HEK293T (cell line): Measurements from ENCODE around the gene TPSB2.

Experiments used
- CTCF ChIA-PET: fragments of 350-600 bp; formaldehyde crosslinking; extraction: SDS; loops from one replicate; lab custom pipeline; 2021; ENCODE audit warnings: antibody characterized with exemption, inconsistent platforms; lab: Yijun Ruan, JAX
- POLR2A ChIA-PET: fragments of 350-600 bp; formaldehyde crosslinking; extraction: SDS; loops from one replicate; lab custom pipeline; 2020; ENCODE audit warnings: antibody characterized with exemption, inconsistent platforms; lab: Yijun Ruan, JAX
- DNase-seq: peaks from one replicate; pipeline ENCODE4 v3.0.0; 2012; ENCODE audit warnings: mixed read lengths; ENCODE audit errors: extremely low spot score
- ARNT ChIP-seq: fragments of 450-650 bp; IDR thresholded peaks from 2 replicates; pipeline ENCODE4 v1.6.1; 2017; ENCODE audit warnings: mild to moderate bottlenecking
- BHLHE40 ChIP-seq: fragments of 450-650 bp; IDR thresholded peaks from 2 replicates; pipeline ENCODE4 v1.6.1; 2016; ENCODE audit warnings: mild to moderate bottlenecking, moderate library complexity, borderline replicate concordance
- CTBP1 ChIP-seq: fragments of 450-650 bp; IDR thresholded peaks from 2 replicates; pipeline ENCODE4 v1.6.1; 2016; ENCODE audit warnings: borderline replicate concordance
- ELF4 ChIP-seq: fragments of 450-650 bp; IDR thresholded peaks from 2 replicates; pipeline ENCODE4 v1.6.1; 2017; ENCODE audit warnings: antibody characterized with exemption
- FOXA1 ChIP-seq: fragments of 450-650 bp; IDR thresholded peaks from 2 replicates; pipeline ENCODE4 v1.6.1; 2016; ENCODE audit warnings: mild to moderate bottlenecking
- FOXK2 ChIP-seq: fragments of 450-650 bp; IDR thresholded peaks from 2 replicates; pipeline ENCODE4 v1.6.1; 2016; ENCODE audit warnings: mild to moderate bottlenecking
- HDGF ChIP-seq: fragments of 450-650 bp; IDR thresholded peaks from 2 replicates; pipeline ENCODE4 v1.6.1; 2017; ENCODE audit warnings: antibody characterized with exemption, borderline replicate concordance
- L3MBTL2 ChIP-seq: fragments of 450-650 bp; conservative IDR thresholded peaks from 2 replicates; pipeline ENCODE4 v1.6.1; 2016; ENCODE audit warnings: mild to moderate bottlenecking
- LEF1 ChIP-seq: fragments of 450-650 bp; IDR thresholded peaks from 2 replicates; pipeline ENCODE4 v1.6.1; 2017; ENCODE audit warnings: mild to moderate bottlenecking, borderline replicate concordance
- NFRKB ChIP-seq: fragments of 450-650 bp; IDR thresholded peaks from 2 replicates; pipeline ENCODE4 v1.6.1; 2016; ENCODE audit warnings: mild to moderate bottlenecking, moderate library complexity
- SP1 ChIP-seq: fragments of 450-650 bp; IDR thresholded peaks from 2 replicates; pipeline ENCODE4 v1.6.1; 2017
- SUZ12 ChIP-seq: fragments of 450-650 bp; IDR thresholded peaks from 2 replicates; pipeline ENCODE4 v1.6.1; 2016; ENCODE audit warnings: mild to moderate bottlenecking
- TARDBP ChIP-seq: fragments of 450-650 bp; IDR thresholded peaks from 2 replicates; pipeline ENCODE4 v1.6.1; 2016
- ZNF384 ChIP-seq: fragments of 450-650 bp; IDR thresholded peaks from 2 replicates; pipeline ENCODE4 v1.6.1; 2016
- TF ChIP-seq, protein P1 (sequence below): fragments of 450-650 bp; IDR thresholded peaks from 2 replicates; pipeline ENCODE4 v1.6.1; 2016

Gene TPSB2

DNA sequence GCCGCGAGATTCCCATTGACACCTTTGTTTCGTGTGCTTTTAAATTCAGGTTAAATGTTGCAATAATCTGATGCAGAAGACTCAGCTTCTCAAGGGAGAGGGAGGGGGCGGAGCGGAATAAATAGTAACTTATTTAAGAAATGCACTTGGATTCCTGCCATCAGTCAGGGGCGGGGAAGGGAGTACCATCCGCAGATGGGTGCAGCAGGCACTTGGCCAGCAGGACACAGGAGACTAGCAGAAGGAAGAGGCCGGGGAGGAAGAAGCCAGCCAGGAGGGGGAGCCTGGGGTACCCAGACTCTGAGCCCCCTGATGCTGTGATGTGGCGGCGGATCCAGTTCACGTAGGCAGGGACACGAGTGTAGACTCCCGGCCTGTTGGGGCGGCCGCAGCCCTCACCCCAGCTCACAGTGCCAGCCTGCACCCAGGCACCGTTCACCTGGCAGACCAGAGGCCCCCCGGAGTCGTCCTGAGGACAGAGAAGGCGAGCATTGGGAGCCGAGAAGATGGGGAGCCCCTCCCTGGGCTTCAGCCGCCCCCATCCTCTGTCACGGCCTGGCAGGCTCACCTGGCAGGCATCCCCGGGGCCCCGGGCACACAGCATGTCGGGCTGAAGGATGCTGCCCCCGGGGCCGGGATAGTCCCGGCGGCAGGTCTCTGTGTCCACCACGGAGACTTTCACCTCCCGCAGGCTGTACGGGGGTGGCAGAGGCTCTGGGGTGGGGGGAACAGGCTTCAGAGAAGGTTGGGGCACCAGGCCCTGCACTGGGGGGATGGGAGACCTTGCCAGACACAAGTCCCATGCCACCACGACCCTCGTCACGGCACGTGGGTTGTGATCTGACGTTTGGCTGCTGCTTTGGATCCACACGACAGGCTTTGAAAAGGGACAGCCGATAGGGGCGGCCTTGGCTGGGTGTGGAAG lies 8.1 kb downstream of the TPSB2 start:
- TF ChIP-seq BHLHE40: no peak
- no peak for DNase-seq
- POLR2A ChIA-PET: no interaction called here
- CTCF ChIA-PET: no interaction called here

GRCh38 chr16:1220841-1221627 lies 8.9 kb downstream of the TPSB2 start:
- DNase-seq: no peak
- ChIA-PET CTCF (no interaction called here), POLR2A (no interaction called here)
- TF ChIP-seq TARDBP (no peak), HDGF (no peak), SUZ12 (no peak), L3MBTL2 (no peak), SP1 (no peak), ARNT (no peak), FOXA1 (no peak), FOXK2 (no peak), BHLHE40 (no peak), NFRKB (no peak), ZNF384 (no peak), LEF1 (no peak), CTBP1 (no peak)
- TF ChIP-seq, protein P1, sequence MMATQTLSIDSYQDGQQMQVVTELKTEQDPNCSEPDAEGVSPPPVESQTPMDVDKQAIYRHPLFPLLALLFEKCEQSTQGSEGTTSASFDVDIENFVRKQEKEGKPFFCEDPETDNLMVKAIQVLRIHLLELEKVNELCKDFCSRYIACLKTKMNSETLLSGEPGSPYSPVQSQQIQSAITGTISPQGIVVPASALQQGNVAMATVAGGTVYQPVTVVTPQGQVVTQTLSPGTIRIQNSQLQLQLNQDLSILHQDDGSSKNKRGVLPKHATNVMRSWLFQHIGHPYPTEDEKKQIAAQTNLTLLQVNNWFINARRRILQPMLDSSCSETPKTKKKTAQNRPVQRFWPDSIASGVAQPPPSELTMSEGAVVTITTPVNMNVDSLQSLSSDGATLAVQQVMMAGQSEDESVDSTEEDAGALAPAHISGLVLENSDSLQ: no peak

DNA sequence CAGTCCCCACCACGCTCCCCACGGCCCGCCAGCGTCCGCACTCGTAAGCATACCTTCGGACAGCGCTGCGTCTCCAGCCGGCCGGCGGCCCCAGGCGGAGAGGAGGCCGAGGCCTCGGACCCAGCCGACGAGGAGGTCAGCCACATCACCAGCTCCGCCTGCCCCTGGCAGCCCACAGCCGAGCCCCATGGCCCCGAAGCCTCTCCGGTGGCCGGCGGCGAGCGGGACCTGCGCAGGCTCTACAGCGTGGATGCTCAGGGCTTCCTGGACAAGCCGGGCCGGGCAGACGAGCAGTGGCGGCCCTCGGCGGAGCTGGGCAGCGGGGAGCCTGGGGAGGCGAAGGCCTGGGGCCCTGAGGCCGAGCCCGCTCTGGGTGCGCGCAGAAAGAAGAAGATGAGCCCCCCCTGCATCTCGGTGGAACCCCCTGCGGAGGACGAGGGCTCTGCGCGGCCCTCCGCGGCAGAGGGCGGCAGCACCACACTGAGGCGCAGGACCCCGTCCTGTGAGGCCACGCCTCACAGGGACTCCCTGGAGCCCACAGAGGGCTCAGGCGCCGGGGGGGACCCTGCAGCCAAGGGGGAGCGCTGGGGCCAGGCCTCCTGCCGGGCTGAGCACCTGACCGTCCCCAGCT lies 9.8 kb downstream of the TPSB2 start:
- no peak for DNase-seq
- CTCF ChIA-PET: no interaction called here
- TF ChIP-seq BHLHE40 (no peak), TARDBP (no peak), ZNF384 (no peak), NFRKB (no peak), CTBP1 (no peak), FOXA1 (no peak), SUZ12 (no peak), LEF1 (no peak)
- TF ChIP-seq, protein P1: no peak
- POLR2A ChIA-PET: no interaction called here

DNA sequence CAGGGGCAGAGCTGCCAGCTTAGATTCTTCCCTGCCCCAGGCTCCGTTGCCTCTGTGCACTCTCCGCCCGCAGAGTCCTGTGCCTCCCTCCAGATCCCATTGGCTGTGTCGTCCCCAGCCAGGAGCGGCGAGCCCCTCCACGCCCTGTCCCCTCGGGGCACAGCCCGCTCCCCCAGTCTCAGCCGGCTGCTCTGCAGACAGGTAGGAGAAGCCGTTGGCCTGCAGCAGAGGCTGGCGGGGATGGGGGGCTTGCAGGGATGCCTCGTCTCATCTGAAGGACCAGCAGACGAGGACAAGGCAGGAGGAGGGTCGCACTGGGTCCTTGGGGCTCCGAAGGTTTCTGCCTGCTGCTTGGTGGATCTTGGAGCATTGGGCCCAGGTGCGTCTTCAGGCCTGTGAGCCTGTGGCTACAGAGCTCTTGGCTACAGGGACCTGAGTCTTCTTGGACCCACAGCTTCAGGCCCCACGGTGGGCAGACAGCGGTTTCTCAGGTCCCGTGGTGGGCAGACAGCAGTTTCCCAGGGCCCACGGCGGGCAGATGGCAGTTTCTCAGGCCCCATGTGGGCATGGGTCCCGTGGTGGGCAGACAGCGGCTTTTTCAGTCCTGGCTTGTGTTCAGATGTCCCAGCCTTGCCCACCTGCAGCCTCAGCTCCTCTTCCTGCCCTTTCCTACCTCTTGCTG lies 10.9 kb downstream of the TPSB2 start:
- TF ChIP-seq FOXA1: no peak
- TF ChIP-seq SUZ12: no peak
- TF ChIP-seq SP1: no peak
- no peak for TF ChIP-seq ELF4
- TF ChIP-seq TARDBP: no peak
- no peak for TF ChIP-seq HDGF
- TF ChIP-seq, protein P1: no peak
- TF ChIP-seq BHLHE40: no peak
- no peak for DNase-seq
- ChIA-PET CTCF (no interaction called here), POLR2A (no interaction called here)

DNA sequence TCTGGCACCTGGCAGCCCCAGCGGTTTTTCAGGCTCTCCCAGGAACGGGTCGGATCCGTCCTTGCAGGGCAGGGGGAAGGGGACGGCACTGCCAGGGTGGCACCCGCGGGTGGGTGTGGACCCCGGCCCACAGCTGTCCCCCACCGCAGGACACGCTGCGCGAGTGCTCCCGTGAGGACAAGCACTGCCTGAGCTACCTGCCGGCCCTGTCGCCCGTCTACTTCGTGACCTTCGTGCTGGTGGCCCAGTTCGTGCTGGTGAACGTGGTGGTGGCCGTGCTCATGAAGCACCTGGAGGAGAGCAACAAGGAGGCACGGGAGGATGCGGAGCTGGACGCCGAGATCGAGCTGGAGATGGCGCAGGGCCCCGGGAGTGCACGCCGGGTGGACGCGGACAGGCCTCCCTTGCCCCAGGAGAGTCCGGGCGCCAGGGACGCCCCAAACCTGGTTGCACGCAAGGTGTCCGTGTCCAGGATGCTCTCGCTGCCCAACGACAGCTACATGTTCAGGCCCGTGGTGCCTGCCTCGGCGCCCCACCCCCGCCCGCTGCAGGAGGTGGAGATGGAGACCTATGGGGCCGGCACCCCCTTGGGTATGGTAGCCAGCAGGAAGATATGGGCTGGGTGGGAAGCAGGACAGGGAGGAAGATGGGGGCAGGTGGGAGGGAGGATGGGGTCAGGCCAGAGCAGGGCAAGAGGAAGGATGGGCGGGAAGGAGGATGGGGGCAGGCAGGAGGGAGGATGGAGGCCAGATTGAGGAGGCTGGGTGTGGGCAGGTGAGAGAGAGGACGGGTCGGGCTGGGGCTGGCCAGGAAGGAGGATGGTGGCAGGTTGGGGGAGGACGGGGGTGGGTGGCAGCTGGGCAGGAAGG lies 11.7 kb downstream of the TPSB2 start:
- CTCF ChIA-PET: no interaction called here
- DNase-seq: no peak
- TF ChIP-seq TARDBP (no peak), HDGF (no peak), SUZ12 (no peak), FOXK2 (no peak), BHLHE40 (no peak), NFRKB (no peak)
- POLR2A ChIA-PET: no interaction called here
